Upper lobe of right lung (tissue), 1 donor: ENCODE data around the gene TMEM127. TPM values are rescaled to one million over a fixed set of nuclear protein-coding genes. Genes with fewer than 3 reads are reported as not detected.

ENCODE experiments used
- ATAC-seq: fragments of 200-7000 bp; cut with Tn5 transposase; one replicate; pipeline ENCODE4 v1.9.1; 2020; ENCODE audit warnings: mild to moderate bottlenecking, moderate library complexity
- DNase-seq: peaks from one replicate; pipeline ENCODE4 v3.0.0-alpha.2; 2020
- H3K27ac ChIP-seq: fragments of 200-600 bp; one replicate; pipeline ENCODE4 v1.8.0; 2022
- H3K27me3 ChIP-seq: fragments of 200-600 bp; one replicate; pipeline ENCODE4 v1.8.0; 2022; ENCODE audit warnings: mild to moderate bottlenecking
- H3K36me3 ChIP-seq: fragments of 200-600 bp; one replicate; pipeline ENCODE4 v1.8.0; 2022
- H3K4me1 ChIP-seq: fragments of 200-600 bp; one replicate; pipeline ENCODE4 v1.8.0; 2022
- H3K4me3 ChIP-seq: fragments of 200-600 bp; one replicate; pipeline ENCODE4 v1.8.0; 2022; ENCODE audit warnings: mild to moderate bottlenecking
- H3K9me3 ChIP-seq: fragments of 200-600 bp; one replicate; pipeline ENCODE4 v1.8.0; 2022
- CTCF ChIP-seq: fragments of 200-600 bp; IDR thresholded peaks from one replicate; pipeline ENCODE4 v1.8.0; 2022; ENCODE audit warnings: antibody characterized with exemption
- intact Hi-C: fragments of 100-400 bp; cut with DNase I; formaldehyde crosslinking; loops from one replicate; pipeline ENCODE4 v1.11.0; 2022
- total RNA-seq: library from RNA; stranded (reverse); fragmentation: NEBNext Ultra II Directional; extraction: Animal tissue kit (Norgen Biotek cat#: 25700); gene quantifications from one replicate; pipeline ENCODE4 v1.2.1, GENCODE V29; 2021
- donor health status: DM: no; HTN: yes; CAD: no; lungs with severe emphysema.

The TMEM127 gene
- total RNA-seq, 1 donor from 2014 or later = 67.3 TPM

- no peaks in the 10 kb centered on the region for H3K9me3 ChIP-seq
- peak overlapping the region; percentile 80 for H3K27ac ChIP-seq
- no peak overlapping the region for H3K4me3 ChIP-seq
- ATAC-seq (no peak), DNase-seq (no peak)
- peaks cover 68% of the 10 kb centered on the region for H3K36me3 ChIP-seq
- peaks cover 66% of the 10 kb centered on the region for H3K4me1 ChIP-seq
- no peak for TF ChIP-seq CTCF
- intact Hi-C loops = no loop called here
- no peaks in the 10 kb centered on the region for H3K27me3 ChIP-seq
Observed at GRCh38 chr2:96256611-96257113, 9.1 kb downstream of the TMEM127 start.

GRCh38 chr2:96254571-96254970 is 11.2 kb downstream of the TMEM127 start:
- intact Hi-C loops = no loop called here
- Histone ChIP-seq H3K36me3 (peaks cover 67% of the 10 kb centered on the region), H3K4me3 (no peak overlapping the region), H3K27me3 (no peaks in the 10 kb centered on the region), H3K4me1 (peaks cover 62% of the 10 kb centered on the region), H3K27ac (peak overlapping the region; percentile 38), H3K9me3 (no peaks in the 10 kb centered on the region)
- DNase-seq (no peak), ATAC-seq (peak; percentile 12)
- TF ChIP-seq CTCF = no peak

- intact Hi-C loops = no loop called here
- Histone ChIP-seq H3K27me3 (no peaks in the 10 kb centered on the region), H3K36me3 (peaks cover 55% of the 10 kb centered on the region), H3K4me1 (peaks cover 47% of the 10 kb centered on the region), H3K27ac (no peak overlapping the region), H3K9me3 (no peaks in the 10 kb centered on the region), H3K4me3 (no peak overlapping the region)
- no peak for TF ChIP-seq CTCF
- no peak for DNase-seq
- ATAC-seq = no peak
Observed at GRCh38 chr2:96253006-96253405, 12.8 kb downstream of the TMEM127 start.

GRCh38 chr2:96252526-96252925 is 13.3 kb downstream of the TMEM127 start:
- ATAC-seq (no peak), DNase-seq (no peak)
- Histone ChIP-seq H3K27me3 (no peaks in the 10 kb centered on the region), H3K36me3 (peaks cover 55% of the 10 kb centered on the region), H3K4me1 (peaks cover 43% of the 10 kb centered on the region), H3K4me3 (no peak overlapping the region), H3K9me3 (no peaks in the 10 kb centered on the region), H3K27ac (no peak overlapping the region)
- no peak for TF ChIP-seq CTCF
- intact Hi-C loops = no loop called here

- Histone ChIP-seq H3K4me1 (peaks cover 43% of the 10 kb centered on the region), H3K27ac (peak overlapping the region; percentile 51), H3K9me3 (no peaks in the 10 kb centered on the region), H3K27me3 (no peaks in the 10 kb centered on the region), H3K4me3 (no peak overlapping the region), H3K36me3 (peaks cover 55% of the 10 kb centered on the region)
- ATAC-seq = peak; percentile 83
- peak; percentile 59 for DNase-seq
- no peak for TF ChIP-seq CTCF
- intact Hi-C loops = no loop called here
Observed at GRCh38 chr2:96251721-96252292, 14.0 kb downstream of the TMEM127 start.

- Histone ChIP-seq H3K4me3 (no peak overlapping the region), H3K27me3 (no peaks in the 10 kb centered on the region), H3K4me1 (peaks cover 31% of the 10 kb centered on the region), H3K9me3 (no peaks in the 10 kb centered on the region), H3K27ac (no peak overlapping the region), H3K36me3 (peaks cover 39% of the 10 kb centered on the region)
- peak; percentile 48 for DNase-seq
- no peak for TF ChIP-seq CTCF
- ATAC-seq = no peak
- intact Hi-C loops = no loop called here
Observed at GRCh38 chr2:96250188-96250587, 15.6 kb downstream of the TMEM127 start.
